ENCODE data around the gene ARL2BP. TPM values are rescaled to one million over a fixed set of nuclear protein-coding genes. Genes with fewer than 3 reads are reported as not detected.

The ARL2BP gene
- total and polyA plus RNA-seq, 2 of the 13 experiments (the other 11 are each of a cell fraction or from before 2014, with no cell fraction given), result 64.3 to 67.6 TPM

DNA sequence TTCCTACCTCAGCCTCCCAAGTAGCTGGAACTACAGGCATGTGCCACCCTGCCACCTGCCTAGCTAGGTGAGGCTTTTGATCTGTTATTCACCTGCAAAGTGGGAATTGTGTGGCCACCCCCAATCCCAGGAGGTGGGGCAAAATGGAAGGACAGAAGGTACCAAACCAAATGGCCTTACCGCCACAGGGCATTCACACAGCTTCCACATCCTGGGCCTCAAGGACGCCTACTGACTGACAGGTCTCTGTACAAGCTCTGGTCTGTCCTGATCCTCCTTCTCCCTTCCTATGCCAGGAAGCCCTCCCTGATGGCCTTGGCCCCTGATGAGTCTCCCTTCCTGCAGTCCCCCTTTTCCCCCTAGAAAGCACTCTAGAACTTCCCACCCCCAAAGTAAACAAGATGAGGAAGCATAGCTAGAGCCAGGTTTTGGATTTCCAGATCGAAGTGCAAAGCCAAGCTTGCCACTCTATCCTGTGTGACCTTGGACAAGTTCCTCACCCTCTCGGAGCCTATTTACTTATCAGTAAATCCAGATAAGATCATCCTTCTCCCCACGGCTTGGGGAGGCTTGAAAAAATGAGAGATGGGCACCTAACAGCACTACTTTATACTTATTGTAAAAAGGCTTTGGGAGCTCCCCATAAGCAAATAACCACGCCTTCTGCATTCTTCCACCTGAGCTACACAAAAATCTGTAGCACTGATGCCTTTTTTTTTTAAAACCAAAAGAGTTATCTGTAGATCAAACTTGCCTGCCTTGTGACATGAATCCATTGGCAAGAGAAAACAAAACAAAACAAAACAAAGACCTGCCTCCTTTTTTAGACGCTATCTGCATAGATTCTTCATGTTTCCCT is 35.0 kb downstream of the ARL2BP start (continued):
- TF ChIP-seq ZNF329 (CRISPR knock-in tag; IDR thresholded peaks at IDR 0.05; ENCODE audit: low read depth) (0 out of 2 replicates have a peak, but pooled peaks have one; percentile 82), CHD4 (IDR thresholded peaks at IDR 0.05; ENCODE audit: borderline replicate concordance, low read length) (0 out of 2 replicates have a peak, but pooled peaks have one; percentile 28), ZNF878 (CRISPR knock-in tag; IDR thresholded peaks at IDR 0.05) (0 out of 2 replicates have a peak, but pooled peaks have one; percentile 50), ZNF737 (CRISPR knock-in tag; IDR thresholded peaks at IDR 0.05; ENCODE audit: borderline replicate concordance) (no peak), ZNF331 (CRISPR knock-in tag; IDR thresholded peaks at IDR 0.05) (peak; percentile 90), ZNF224 (CRISPR knock-in tag; IDR thresholded peaks at IDR 0.05) (peak; percentile 67; the same call in 1 of the 2 replicates), ARNT2 (CRISPR knock-in tag; IDR thresholded peaks at IDR 0.05; ENCODE audit: low read depth) (no peak), TCF12 (IDR thresholded peaks at IDR 0.05) (no peak), TCF12 (CRISPR knock-in tag; IDR thresholded peaks at IDR 0.05) (peak; percentile 96), ZNF564 (CRISPR knock-in tag; IDR thresholded peaks at IDR 0.05) (no peak; the same call in 1 of the 2 replicates), PHF8 (CRISPR knock-in tag; IDR thresholded peaks at IDR 0.05) (peak; percentile 42; the same call in 1 of the 2 replicates), RBM39 (IDR thresholded peaks at IDR 0.05; ENCODE audit: low read depth, low read length, poor library complexity, severe bottlenecking) (no peak), TOPORS (CRISPR knock-in tag; IDR thresholded peaks at IDR 0.05) (peak; percentile 66; the same call in 1 of the 2 replicates), TBX3 (IDR thresholded peaks at IDR 0.05; ENCODE audit: borderline replicate concordance) (peak; percentile 66; the same call in 1 of the 2 replicates), DNMT3B (CRISPR knock-in tag; conservative IDR thresholded peaks at IDR 0.05) (peak; percentile 26; the same call in 1 of the 2 replicates), ZNF20 (CRISPR knock-in tag; IDR thresholded peaks at IDR 0.05) (no peak), SMAD1 (CRISPR knock-in tag; IDR thresholded peaks at IDR 0.05; ENCODE audit: borderline replicate concordance, low read depth) (peak; percentile 87; the same call in 1 of the 2 replicates), SMARCC2 (IDR thresholded peaks at IDR 0.05) (0 out of 2 replicates have a peak, but pooled peaks have one; percentile 22), CREB1 (IDR thresholded peaks at IDR 0.05) (no peak), CREB1 (CRISPR knock-in tag; IDR thresholded peaks at IDR 0.05) (peak; percentile 83), SIX4 (CRISPR knock-in tag; IDR thresholded peaks at IDR 0.05) (peak; percentile 90)
- TF ChIP-seq, protein P1, sequence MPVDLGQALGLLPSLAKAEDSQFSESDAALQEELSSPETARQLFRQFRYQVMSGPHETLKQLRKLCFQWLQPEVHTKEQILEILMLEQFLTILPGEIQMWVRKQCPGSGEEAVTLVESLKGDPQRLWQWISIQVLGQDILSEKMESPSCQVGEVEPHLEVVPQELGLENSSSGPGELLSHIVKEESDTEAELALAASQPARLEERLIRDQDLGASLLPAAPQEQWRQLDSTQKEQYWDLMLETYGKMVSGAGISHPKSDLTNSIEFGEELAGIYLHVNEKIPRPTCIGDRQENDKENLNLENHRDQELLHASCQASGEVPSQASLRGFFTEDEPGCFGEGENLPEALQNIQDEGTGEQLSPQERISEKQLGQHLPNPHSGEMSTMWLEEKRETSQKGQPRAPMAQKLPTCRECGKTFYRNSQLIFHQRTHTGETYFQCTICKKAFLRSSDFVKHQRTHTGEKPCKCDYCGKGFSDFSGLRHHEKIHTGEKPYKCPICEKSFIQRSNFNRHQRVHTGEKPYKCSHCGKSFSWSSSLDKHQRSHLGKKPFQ (CRISPR knock-in tag; IDR thresholded peaks at IDR 0.05; ENCODE audit: insufficient replicate concordance), result peak; percentile 99
- TF ChIP-seq, protein P2, sequence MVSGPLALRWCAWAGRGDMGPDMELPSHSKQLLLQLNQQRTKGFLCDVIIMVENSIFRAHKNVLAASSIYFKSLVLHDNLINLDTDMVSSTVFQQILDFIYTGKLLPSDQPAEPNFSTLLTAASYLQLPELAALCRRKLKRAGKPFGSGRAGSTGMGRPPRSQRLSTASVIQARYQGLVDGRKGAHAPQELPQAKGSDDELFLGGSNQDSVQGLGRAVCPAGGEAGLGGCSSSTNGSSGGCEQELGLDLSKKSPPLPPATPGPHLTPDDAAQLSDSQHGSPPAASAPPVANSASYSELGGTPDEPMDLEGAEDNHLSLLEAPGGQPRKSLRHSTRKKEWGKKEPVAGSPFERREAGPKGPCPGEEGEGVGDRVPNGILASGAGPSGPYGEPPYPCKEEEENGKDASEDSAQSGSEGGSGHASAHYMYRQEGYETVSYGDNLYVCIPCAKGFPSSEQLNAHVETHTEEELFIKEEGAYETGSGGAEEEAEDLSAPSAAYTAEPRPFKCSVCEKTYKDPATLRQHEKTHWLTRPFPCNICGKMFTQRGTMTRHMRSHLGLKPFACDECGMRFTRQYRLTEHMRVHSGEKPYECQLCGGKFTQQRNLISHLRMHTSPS (CRISPR knock-in tag; IDR thresholded peaks at IDR 0.05; ENCODE audit: low read depth), result peak; percentile 95
- TF ChIP-seq, protein P3, sequence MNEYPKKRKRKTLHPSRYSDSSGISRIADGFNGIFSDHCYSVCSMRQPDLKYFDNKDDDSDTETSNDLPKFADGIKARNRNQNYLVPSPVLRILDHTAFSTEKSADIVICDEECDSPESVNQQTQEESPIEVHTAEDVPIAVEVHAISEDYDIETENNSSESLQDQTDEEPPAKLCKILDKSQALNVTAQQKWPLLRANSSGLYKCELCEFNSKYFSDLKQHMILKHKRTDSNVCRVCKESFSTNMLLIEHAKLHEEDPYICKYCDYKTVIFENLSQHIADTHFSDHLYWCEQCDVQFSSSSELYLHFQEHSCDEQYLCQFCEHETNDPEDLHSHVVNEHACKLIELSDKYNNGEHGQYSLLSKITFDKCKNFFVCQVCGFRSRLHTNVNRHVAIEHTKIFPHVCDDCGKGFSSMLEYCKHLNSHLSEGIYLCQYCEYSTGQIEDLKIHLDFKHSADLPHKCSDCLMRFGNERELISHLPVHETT (CRISPR knock-in tag; conservative IDR thresholded peaks at IDR 0.05), result peak; percentile 85
- TF ChIP-seq, protein P4, sequence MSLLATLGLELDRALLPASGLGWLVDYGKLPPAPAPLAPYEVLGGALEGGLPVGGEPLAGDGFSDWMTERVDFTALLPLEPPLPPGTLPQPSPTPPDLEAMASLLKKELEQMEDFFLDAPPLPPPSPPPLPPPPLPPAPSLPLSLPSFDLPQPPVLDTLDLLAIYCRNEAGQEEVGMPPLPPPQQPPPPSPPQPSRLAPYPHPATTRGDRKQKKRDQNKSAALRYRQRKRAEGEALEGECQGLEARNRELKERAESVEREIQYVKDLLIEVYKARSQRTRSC (CRISPR knock-in tag; IDR thresholded peaks at IDR 0.05; ENCODE audit: low read depth), result no peak
